Stomach (tissue), 4 donors: ENCODE data around the gene AKAP6.

Experiments used
- POLR2A ChIP-seq, 4 donors: fragments of 450-650 bp; IDR thresholded peaks; one replicate each; pipeline ENCODE4 v1.6.1; 2016; ENCODE audit warnings: antibody characterized with exemption in 4 of 4, control low read depth in 2 of 4, mild to moderate bottlenecking in 1 of 4, moderate library complexity in 1 of 4
- POLR2AphosphoS5 ChIP-seq, 3 donors: sonication (generic); formaldehyde crosslinking; IDR thresholded peaks; one replicate each; pipeline ENCODE4 v1.6.1; 2016; ENCODE audit warnings: antibody characterized with exemption in 3 of 3
- TF ChIP-seq, protein P1 (sequence below), 7 experiments: fragments of 450-650 bp in 4 of 7; fragments of 200-600 bp in 3 of 7; sonication (generic) in 3 of 7; IDR thresholded peaks; one replicate each; pipeline ENCODE4 v1.5.1; 2016 to 2019; ENCODE audit warnings: antibody characterized with exemption in 7 of 7, control low read depth in 2 of 7, mild to moderate bottlenecking in 1 of 7

DNA sequence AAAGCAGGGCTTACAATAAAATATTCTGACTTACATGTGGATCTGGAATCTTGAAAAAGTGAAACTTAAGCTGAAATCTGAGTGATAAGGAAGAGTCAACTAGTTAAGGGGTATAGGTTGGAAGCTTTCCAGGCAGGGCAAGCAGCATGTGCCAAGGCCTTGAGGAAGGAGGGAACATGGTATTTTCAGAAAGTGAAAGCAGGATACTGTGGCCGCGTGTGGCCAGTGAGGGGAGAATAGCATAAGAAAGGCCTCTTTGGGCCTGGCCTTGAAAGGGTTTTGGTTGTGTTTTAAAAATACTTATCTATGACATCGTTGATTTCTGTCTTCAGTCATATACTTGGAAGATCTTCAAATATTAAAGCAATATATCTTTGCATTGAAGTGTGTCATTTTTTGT is 213.4 kb downstream of the AKAP6 start:
- TF ChIP-seq, protein P1, sequence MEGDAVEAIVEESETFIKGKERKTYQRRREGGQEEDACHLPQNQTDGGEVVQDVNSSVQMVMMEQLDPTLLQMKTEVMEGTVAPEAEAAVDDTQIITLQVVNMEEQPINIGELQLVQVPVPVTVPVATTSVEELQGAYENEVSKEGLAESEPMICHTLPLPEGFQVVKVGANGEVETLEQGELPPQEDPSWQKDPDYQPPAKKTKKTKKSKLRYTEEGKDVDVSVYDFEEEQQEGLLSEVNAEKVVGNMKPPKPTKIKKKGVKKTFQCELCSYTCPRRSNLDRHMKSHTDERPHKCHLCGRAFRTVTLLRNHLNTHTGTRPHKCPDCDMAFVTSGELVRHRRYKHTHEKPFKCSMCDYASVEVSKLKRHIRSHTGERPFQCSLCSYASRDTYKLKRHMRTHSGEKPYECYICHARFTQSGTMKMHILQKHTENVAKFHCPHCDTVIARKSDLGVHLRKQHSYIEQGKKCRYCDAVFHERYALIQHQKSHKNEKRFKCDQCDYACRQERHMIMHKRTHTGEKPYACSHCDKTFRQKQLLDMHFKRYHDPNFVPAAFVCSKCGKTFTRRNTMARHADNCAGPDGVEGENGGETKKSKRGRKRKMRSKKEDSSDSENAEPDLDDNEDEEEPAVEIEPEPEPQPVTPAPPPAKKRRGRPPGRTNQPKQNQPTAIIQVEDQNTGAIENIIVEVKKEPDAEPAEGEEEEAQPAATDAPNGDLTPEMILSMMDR (IDR thresholded peaks at IDR 0.05) = no peak
- TF ChIP-seq POLR2AphosphoS5 (IDR thresholded peaks at IDR 0.05) (no peak), POLR2A (IDR thresholded peaks at IDR 0.05) (no peak)
